ENCODE results near the gene BEND7.

BEND7 gene

DNA sequence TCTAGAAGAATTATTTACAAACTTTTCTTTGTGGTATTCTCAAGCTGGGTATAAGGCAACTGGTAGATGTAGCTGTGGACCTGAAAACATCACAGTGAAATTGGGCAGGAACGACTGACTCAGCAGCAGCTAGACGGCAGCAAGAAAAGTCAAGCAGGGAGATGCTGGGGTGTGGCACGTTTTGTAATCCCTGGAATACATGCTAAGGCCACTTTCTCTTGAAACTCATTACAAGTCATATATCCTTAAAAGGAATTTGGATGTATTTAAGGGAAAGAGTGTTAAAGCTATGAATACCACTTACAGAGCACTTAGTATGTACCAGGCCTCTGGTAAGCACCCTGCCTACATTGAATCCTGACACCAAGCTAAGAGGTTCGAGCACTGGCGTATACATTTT, 17.4 kb downstream of the BEND7 start:
- TF ChIP-seq, protein P1, sequence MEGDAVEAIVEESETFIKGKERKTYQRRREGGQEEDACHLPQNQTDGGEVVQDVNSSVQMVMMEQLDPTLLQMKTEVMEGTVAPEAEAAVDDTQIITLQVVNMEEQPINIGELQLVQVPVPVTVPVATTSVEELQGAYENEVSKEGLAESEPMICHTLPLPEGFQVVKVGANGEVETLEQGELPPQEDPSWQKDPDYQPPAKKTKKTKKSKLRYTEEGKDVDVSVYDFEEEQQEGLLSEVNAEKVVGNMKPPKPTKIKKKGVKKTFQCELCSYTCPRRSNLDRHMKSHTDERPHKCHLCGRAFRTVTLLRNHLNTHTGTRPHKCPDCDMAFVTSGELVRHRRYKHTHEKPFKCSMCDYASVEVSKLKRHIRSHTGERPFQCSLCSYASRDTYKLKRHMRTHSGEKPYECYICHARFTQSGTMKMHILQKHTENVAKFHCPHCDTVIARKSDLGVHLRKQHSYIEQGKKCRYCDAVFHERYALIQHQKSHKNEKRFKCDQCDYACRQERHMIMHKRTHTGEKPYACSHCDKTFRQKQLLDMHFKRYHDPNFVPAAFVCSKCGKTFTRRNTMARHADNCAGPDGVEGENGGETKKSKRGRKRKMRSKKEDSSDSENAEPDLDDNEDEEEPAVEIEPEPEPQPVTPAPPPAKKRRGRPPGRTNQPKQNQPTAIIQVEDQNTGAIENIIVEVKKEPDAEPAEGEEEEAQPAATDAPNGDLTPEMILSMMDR (IDR thresholded peaks at IDR 0.05; ENCODE audit: low read depth, low read length): no peak
- no peak for DNase-seq (ENCODE audit: extremely low read depth, low read depth)

DNA sequence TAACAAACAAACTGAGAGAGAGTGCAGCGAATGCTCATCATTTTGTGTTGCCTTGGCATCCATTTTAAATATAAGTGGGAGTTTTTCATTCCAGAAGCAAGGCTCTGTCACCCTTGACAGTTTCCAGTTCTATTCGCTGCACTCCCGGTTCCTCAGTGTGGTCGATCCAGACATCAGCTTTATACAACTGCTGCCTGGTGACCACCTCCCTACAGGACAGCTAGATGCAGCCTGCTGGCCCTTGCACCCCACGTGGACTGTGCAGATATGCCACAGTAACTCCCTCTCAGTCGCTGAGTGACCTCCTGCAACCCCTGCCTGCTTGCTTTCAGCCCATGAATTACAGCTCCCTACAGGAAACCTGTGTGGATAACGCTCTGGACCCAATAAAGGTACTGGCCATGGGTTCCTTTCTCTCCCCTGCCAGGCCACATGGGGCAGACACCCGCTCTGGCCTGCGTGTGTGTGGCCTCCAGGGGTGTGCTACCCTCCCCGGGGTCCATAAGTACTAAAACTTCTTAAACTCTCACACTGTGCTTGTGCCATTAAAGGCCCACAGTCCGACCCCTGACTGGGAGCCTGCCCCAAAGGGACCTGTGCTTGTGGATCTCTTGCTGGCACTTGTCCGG, 23.6 kb downstream of the BEND7 start:
- no peak for DNase-seq (ENCODE audit: extremely low read depth, low read depth)
- TF ChIP-seq, protein P1 (IDR thresholded peaks at IDR 0.05; ENCODE audit: low read depth, low read length): no peak

DNA sequence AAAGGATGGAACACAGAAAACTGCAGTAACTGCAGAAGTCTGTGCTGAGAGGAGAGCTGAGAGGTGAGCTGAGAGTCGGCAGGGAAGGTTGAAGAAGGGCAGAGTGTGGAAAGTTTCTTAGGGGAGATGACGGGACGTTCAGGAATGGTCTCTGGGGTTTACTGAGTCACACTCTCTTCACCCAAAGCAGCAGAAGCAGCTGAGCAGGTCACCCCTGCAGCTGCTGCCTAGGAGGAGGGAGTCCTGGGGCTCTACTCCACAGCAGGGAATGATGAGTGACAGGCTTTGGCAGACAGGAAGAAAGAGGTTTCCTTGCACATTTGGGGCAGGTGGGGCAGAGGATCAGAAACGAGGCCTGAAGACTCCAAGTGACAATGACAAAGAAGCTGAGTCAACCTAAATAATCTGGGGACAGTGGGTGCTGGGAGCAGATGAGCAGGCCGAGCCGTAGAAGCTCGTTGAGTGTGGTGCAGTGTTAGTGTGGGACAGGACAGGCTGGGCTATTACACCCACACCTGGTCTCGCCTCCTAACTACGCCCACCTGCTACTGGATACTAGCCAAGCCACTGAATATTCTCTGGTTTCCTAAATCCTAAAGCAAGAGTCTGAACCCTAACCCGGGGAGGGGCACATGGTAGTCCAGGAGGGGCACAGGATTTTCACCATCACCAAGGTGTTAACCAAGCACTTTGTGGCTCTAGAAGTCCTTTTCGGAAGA, 24.9 kb downstream of the BEND7 start:
- no peak for DNase-seq (ENCODE audit: extremely low read depth, low read depth)
- TF ChIP-seq, protein P1 (IDR thresholded peaks at IDR 0.05; ENCODE audit: low read depth, low read length): no peak

DNA sequence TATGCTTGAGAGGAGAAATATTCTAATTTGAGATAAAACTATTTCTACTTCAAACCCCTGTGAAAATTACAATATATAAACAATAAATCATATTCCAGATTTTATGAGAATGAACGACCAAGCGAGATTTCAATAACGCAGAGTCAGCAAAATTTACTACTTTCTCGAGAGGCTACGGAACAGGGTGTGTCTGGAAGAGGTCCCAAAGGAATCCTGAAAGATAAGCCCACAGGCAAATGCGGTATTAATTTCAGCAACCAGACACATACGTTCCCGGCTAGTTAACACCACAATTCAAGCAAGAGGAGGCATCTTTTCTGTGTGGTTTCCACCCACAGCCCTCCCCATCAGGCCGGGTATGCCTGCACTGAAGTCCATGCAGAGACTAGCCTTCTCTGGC, 26.4 kb downstream of the BEND7 start:
- no peak for DNase-seq (ENCODE audit: extremely low read depth, low read depth)
- TF ChIP-seq, protein P1 (IDR thresholded peaks at IDR 0.05; ENCODE audit: low read depth, low read length): no peak

DNA sequence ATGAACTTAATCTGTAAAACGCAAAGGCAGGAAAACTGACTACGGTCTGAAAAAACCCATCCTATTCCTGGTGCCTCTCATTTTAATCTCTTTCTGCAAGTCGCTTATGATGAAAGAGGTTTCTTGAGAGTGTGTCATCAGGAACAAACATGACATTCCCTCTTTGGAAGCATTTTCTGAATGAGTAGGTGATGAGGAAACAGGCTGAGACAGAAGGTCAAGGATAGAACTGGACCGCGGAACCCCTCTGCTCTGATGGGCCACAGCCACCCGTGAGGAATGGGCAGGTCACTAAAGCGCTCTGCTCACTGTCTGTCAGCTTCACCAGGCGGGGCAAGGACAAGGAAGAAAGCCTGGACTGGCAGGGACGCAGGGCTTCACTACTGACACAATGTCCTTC, 28.6 kb downstream of the BEND7 start:
- TF ChIP-seq, protein P1 (IDR thresholded peaks at IDR 0.05; ENCODE audit: low read depth, low read length): no peak
- no peak for DNase-seq (ENCODE audit: extremely low read depth, low read depth)

DNA sequence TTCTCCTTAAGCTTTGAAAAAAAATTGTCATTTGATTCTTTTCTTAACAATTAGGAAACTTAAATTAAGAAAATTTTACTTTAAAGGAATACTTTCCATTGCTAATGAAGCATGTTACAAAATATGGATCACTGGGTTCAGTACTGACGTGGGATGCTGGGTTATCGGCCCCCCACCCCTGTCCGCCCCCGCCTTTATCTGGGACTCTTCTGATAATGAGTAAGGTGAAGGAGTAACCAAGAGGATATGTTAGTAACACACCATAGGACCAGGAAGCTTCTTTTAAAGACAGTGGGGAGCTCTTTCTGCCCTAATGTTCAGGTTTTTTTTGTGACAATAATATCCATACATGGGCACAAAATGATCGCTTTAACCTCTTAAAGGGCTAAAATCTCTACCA, 29.7 kb downstream of the BEND7 start:
- TF ChIP-seq, protein P1 (IDR thresholded peaks at IDR 0.05; ENCODE audit: low read depth, low read length): no peak
- DNase-seq (ENCODE audit: extremely low read depth, low read depth): no peak

DNA sequence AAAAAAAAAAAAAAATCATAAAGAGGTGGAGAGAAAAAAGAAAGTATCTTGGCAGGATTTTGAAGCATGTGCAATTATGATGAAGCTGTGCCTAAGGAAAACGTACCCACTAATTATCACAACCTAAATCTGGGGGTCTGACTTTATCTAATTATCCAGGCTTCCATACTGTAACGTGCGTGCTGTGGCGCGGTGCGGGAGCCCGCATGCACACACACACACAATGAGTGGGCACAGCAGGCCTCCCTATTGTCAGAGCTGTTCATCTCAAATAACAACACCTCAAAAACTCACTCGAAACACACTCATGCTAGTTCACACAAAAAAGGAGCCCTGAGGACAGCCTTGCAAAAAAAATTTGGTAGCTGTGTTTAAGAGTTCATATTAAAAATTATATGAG, 31.9 kb downstream of the BEND7 start:
- TF ChIP-seq, protein P1 (IDR thresholded peaks at IDR 0.05; ENCODE audit: low read depth, low read length): no peak
- no peak for DNase-seq (ENCODE audit: extremely low read depth, low read depth)

Data from AG09319 (cell line).